T-helper 22 cell (primary cell): ENCODE results near the gene RBM41.
"Not testable (repeated sequence)": the region's sequence is repeated elsewhere in the genome, so short reads cannot be mapped to it uniquely, and the experiment has no call there.

ENCODE experiments used
- DNase-seq: peaks from one replicate; pipeline ENCODE4 v3.0.0-alpha.2; 2020; ENCODE audit warnings: low read depth

RBM41 gene

DNA sequence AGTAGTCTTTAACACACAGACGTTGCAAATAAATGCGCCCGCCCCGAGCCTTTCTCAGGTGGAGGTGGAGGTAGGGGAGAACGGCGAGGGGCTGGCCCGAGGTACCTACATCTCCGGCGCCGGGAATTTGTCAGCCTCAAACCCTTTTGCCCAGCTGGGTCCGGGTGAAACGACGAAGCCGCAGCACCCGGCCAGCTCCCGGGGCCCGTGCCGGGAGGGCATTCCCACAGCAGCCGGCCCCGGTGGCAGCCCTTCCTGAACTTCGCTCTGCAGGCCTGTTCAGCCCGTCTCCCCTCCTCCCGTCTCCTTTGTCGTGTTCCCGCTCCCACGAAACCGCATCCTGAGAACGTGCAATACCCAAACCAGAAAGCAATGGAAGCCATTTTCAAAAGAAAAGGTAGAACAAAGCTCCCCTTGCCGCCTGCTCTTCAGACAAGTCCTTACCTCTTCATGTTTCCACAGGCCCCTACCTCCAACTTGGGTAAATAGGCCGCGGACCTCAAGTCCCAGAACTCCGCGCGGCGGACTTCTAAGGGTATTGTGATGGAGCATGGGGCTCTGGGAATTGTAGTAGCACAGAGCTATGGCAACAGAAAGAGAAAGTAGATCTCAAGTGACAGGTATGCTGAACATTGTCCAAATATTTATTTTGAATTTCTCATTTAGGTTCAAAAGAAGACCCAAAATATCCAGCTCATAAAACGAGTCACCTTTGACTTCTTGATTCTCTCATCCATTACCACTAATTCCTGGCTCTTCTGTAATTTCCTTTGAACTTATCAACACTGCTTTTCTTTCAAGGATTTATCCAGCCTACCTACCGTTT lies at the start of gene RBM41:
TSS of gene RBM41 (minus strand) at position 501 of the 826 bp plus-strand sequence. CDS start at position 452, 49 bp downstream.
- peak; percentile 62 for DNase-seq

- DNase-seq = no peak
Observed at GRCh38 chrX:107168257-107168656, 49.6 kb upstream of the RBM41 start.

DNA sequence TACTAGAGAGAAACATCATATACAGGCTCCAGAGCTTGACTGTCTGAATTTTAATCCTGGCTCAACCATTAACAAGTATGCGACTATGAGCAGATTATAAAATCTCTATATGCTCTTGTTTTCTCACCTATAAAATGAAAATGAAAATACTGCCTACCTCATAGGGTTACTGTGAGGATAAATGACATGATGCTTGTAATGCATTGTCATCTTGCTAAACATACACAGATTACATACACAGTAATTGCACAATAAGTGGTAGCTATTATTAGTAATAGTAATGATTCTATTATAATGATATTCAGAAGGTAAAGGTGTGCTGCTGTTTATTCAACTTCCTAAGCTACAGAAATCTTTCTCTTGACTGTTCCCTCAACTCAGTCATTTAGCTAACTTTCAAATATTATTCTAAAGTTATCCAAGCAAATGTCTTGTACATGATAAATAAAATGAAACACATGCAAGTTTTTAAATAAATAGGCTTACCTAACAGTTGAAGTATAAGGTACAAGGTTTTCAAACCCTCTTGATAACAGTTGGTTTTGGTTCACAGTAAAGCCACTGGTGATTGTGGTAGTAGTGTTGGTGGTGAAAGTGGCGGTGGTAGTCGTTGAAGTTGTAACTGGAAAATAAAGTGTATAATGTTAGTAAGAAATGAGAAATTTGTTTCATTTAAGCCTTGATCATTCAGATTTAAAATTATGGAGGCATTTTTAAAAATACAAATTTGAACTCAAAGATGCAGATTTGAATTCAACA lies 48.7 kb upstream of the RBM41 start:
- no peak for DNase-seq

DNA sequence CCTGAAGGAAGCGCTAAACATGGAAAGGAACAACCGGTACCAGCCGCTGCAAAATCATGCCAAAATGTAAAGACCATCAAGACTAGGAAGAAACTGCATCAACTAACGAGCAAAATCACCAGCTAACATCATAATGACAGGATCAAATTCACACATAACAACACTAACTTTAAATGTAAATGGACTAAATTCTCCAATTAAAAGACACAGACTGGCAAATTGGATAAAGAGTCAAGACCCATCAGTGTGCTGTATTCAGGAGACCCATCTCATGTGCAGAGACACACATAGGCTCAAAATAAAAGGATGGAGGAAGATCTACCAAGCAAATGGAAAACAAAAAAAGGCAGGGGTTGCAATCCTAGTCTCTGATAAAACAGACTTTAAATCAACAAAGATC lies 39.0 kb upstream of the RBM41 start:
- DNase-seq = not testable (repeated sequence)

DNA sequence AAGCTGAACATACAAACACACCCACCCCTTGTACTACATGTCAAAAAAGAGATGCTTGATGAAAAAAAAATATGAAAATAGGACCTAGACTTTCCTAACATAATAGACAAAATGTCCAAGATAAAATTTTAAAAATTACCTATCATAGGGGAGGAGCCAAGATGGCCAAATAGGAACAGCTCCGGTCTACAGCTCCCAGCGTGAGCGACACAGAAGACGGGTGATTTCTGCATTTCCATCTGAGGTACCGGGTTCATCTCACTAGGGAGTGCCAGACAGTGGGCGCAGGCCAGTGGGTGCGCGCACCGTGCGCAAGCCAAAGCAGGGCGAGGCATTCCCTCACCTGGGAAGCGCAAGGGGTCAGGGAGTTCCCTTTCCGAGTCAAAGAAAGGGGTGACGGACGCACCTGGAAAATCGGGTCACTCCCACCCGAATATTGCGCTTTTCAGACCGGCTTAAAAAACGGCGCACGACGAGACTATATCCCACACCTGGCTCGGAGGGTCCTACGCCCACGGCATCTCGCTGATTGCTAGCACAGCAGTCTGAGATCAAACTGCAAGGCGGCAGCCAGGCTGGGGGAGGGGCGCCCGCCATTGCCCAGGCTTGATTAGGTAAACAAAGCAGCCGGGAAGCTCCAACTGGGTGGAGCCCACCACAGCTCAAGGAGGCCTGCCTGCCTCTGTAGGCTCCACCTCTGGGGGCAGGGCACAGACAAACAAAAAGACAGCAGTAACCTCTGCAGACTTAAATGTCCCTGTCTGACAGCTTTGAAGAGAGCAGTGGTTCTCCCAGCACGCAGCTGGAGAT lies 37.2 kb upstream of the RBM41 start:
- DNase-seq = not testable (repeated sequence)

DNA sequence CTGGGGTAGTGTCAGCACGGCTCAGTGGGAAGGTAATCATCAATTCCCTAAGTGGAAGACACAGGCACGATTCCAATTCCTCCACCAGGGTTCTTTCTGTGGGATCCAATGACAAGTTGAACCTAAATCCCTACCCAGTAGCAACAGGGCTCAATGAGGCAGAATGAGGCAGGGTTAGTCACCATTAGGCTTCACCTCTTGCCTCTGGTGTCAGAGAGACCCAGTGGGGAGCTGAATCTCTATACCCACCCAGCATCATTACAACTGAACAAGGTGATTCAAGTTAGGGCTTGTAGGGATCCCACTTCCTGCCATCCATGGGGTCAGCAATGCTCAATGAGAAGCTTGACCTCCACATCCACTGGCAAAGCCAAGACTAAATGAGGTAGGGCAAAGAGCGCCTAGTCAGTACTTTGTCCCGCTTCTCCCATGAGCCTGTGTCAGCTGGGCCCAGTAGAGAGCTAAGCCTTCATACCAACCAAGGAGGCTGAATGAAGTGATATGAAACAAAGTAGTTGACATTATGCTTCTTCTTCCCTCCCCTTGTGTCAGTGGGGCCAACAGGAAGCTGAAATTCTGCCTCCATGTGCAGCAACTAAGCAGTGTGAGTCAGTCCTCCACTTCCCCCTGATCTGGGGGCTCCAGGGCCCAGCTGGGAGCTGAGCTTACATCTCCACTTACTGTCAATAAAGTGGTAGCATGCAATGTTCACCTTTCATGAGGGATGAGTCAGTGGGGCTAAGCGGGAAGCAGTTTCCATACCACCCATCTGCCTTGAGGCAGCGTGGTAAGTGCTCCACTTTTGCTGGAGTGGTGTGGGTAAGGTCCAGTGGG lies 36.4 kb upstream of the RBM41 start:
- no peak for DNase-seq

- DNase-seq = no peak
Observed at GRCh38 chrX:107153005-107153404, 34.4 kb upstream of the RBM41 start.

DNA sequence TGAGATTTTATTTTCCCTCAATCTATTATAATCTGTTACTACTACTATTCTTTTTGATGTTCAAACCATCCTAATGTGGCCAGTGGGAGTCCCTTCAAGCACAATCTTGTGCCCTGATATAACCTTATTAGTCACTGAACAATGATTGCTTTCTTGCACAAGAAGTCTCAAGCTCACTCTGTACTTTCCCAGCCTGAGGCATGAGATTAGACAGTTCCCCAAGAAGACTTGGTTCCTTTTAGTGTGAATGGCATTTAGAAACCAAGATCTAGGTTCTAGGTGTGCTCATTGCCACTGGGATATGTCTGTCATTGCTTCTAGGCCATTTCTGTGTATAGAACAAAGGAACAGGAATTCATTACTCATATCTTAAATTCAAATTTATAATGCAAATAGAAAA lies 28.0 kb upstream of the RBM41 start:
- DNase-seq = no peak

DNA sequence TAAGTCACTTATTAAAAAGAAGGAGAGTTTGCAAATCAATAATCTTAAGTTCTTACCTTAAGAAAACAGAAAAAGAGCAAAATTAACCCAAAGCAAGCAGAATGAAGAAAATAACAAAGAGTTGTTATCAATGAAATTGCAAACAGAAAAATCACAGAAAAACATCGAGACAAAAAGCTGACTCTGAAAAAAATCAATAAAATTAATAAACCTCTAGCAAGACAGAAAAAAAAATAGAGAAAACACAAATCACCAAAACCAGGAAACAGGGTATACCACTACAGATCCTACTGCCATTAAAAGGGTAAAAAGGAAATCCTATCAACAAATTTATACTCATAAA lies 17.3 kb upstream of the RBM41 start:
- DNase-seq = no peak

DNA sequence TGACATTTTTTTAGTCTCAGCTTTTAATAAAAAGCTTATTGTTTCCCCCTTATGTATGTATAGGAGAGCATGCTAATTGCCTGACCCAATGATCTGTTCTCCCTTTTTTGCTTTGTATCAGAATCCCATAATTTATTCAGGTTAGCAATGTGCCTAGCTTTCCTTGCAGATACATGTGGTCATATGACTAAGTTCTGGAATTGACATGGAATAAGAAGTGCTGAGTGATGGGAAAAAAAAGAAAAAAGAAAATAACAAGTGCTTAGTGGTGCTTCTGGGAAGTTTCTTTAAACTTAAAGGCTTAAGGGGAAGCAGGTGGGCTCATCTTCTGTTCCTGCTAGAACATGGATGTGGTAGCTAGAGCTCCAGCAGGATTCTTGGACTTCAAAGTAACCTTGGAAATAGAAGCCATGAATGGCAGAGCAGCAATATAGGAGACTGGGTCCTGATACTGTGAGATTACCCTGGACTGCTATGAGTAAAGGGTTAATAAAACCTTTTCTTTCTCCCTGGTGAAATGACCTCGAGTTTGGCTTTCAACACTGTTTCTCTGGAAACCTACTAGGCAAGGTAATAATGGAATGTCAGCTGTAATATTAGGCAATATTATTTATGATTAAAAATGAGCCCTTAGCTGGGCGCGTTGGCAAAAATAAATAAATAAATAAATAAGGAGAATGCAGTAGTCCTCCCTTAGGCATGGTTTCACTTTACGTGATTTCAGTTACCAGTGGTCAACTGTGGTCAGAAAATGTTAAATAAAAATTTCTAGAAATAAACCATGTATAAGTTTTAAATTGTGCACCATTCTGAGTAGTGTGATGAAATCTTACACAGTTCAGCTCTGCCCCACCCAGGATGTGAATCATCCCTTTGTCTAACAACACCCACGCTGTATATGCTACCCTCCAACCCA lies 16.7 kb upstream of the RBM41 start:
- DNase-seq = no peak

DNA sequence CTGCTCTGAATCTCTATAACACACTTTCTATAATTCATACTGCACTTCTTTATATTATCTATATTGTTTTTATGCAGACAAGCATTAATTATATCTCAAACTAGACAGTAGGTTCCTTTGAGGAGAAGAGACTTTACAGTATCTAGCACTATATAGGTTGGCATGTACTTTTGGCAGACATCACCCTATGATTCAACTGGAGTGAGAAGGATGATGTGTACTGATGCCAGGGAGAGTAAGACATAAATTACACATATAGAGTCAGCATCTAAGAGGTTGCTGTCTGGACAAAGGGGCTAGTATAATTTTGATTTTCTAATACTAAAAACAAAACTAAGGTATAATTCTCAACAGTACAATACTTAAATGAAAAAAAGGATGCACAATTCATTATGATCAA lies 5.1 kb upstream of the RBM41 start:
- DNase-seq = no peak

DNA sequence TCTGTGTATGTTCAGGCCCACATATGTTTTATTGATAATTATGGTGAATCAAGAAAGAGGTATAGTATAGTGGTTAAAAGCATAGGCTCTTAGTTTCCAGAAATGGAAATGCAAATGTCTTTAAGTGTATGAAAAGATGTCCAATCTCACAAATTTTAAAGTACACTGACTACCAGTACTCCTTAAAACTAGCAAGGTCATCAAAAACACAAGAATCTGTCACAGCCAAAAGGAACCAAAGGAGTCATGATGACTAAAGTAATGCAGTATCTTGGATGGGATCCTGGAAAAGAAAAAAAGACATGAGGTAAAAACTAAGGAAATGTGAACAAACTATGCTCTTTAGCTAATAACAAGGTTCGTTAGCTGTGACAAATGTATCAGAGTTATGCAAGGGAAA lies 661 bp upstream of the RBM41 start:
- no peak for DNase-seq

DNA sequence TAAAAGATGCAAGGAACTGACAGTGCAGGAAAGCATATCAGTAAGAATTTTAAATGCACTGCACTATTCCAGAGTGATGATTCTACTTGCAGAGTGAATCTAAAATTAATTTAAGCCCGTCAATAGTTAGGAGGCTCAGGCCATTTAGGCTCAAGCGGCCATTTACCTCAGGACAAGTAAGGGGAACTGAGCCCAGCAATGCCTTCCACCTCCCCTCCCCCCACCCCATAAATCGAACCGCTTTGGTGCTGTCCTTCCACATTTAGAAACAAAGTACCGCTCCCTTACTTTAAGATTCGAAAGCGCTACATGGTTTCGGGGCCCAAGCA lies 665 bp downstream of the RBM41 start:
- no peak for DNase-seq

DNA sequence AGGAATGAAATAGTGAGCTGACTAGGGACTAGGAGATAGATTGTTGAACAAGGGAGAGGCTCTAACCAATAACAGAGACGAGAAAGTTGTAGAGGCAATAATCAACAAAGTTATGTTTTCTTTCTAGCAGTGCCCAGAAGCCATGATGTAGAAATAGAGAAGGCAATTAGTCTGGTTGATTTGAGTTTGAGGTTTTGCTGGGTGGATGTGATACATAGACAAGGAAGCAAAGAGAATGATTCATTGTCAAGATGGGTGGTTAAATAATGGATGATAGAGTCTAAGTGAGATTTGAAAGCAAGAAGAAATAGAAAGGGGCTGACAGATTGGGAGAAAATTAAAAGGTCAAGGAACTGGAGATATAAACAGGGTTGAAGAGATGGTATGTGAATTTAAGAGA lies 11.2 kb downstream of the RBM41 start:
- DNase-seq = no peak

- no peak for DNase-seq
Observed at GRCh38 chrX:107102980-107103379, 15.6 kb downstream of the RBM41 start.

- DNase-seq = no peak
Observed at GRCh38 chrX:107076158-107076557, 42.5 kb downstream of the RBM41 start.

GRCh38 chrX:107057731-107058130 lies 60.9 kb downstream of the RBM41 start:
- DNase-seq = not testable (repeated sequence)

GRCh38 chrX:107054978-107055377 lies 63.6 kb downstream of the RBM41 start:
- no peak for DNase-seq

- DNase-seq = no peak
Observed at GRCh38 chrX:107050195-107050709, 68.4 kb downstream of the RBM41 start.

- no peak for DNase-seq
Observed at GRCh38 chrX:107047622-107048021, 71.0 kb downstream of the RBM41 start.

DNA sequence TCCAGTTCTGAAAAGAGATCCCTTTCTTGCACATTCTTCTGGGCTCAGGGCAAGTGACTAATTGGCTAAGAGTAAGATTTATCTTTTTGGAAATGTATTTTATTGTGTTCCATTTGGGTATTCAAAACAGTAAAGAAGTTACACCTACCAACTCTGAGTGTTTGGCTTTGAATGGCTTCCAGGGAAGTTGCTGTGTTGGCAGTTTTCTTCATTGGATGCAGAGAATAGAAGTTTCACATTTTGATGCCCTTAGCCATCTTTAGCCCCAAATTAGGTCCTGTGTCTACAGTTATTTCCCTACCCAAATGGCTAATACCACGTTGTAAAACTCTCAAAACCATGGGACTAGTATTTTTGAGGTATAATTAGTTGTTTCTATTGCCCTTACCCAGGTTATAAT lies 88.9 kb downstream of the RBM41 start:
- DNase-seq = no peak
